H54 (cell line): ENCODE data around the gene SH3BGRL2.
"Not testable (repeated sequence)": the region's sequence is repeated elsewhere in the genome, so short reads cannot be mapped to it uniquely, and the experiment has no call there.

Experiments used
- DNase-seq: peaks from one replicate; pipeline ENCODE4 v3.0.0; 2011; ENCODE audit warnings: low spot score, mixed read lengths; ENCODE audit not compliant: insufficient read length
- FAIRE-seq: peaks from 3 replicates; lab custom pipeline; 2011; peaks lifted over from hg19 to GRCh38; lab: Jason Lieb, UNC
- POLR2A ChIP-seq: IDR thresholded peaks from 2 replicates; pipeline ENCODE4 v1.6.1; 2011; ENCODE audit warnings: low read depth, mild to moderate bottlenecking, low read length

SH3BGRL2 gene

DNA sequence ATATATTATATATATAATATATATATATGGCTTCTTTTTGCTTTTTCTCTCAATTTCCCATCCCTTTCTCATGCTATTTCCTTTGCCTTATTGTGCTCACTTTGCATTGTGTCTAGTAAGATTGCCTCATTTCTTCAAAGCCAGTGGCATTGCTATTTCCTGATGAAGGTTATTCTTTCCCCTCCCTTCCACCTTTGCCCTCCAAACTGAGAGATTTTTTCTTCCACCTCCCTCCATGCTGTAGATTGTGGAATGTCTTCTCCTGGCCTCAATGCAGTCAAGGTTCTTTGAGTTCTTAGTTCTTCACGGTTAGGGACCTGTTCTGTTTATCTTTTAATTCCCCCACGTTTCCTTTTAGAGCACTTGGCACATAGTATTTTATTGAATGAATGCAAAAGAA is 17.2 kb downstream of the SH3BGRL2 start:
- no peak for TF ChIP-seq POLR2A
- DNase-seq (no peak), FAIRE-seq (no peak)

DNA sequence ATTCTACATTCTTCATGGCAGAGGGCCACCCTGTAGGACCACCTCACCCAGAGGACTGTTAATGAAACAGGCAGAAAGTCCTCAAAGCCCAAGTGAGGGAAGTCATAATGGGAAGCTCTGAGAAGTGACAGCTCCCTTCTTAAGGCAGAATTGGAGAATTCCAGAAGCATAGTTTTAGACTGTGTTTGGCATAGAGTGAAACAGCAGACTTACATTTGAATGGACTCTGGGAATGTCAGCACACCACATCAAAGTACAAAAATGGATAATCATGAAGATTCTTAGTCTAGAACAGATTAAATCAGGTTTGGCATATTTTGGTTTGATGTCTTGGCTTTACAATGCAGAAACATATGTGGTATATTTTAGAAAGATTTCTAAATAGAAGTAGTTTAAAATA is 17.9 kb downstream of the SH3BGRL2 start:
- TF ChIP-seq POLR2A = no peak
- DNase-seq (no peak), FAIRE-seq (no peak)

DNA sequence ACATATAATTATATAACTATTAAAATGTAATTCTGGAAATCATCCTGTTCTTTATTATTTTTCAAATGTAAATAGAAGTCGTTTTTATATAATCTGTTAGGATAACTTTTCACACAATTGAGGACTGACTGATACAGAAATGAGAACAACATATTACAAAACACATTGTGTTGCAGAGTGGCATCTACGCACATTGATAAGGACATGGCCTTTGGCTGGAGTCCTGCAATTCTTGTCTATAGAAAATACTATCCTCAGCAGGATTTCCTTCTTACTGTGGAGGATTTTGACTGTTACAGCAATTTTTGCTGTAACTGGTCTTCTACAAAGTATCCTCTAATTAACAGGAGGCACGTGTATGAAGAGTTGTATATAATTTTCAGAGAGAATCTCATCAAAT is 19.8 kb downstream of the SH3BGRL2 start:
- DNase-seq (no peak), FAIRE-seq (no peak)
- TF ChIP-seq POLR2A = no peak

DNA sequence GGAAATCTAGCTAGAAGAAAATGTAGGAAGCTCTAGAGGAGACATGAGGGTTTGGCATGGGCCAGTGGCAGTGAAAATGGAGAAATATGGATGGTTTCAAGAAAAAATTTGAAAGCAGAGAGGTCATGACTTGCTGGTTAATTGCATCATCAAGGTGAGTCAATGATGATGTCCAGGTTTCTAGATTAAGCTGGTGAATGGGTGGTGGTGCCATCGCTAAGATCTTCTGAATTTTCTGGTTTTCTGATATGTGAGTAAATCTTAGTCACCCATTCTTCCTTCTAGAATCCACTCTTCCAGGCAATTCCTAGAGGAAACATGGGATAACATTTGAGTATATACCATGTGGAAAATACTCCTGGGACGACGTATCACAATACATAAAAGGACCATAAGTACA is 25.0 kb downstream of the SH3BGRL2 start:
- no peak for TF ChIP-seq POLR2A
- FAIRE-seq (no peak), DNase-seq (no peak)

DNA sequence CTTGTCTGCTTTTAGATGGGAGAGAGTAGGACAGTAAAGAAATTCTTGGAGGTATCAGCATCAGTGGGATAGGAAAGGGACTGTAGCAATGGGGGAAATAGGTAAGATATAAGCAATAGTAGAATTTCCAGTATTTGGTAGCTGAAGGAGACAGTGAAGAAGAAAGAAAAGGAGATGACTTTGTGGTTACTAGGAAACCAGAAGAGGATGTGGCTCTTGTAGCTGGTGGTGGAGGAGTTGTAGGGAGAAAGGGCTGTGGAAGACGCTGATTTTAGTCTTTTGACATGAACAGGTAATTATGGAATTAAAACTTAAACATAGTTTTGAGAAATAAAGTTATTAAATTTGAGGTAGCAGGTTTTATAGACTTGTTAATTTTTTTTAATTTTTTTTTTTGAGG is 26.1 kb downstream of the SH3BGRL2 start:
- TF ChIP-seq POLR2A = no peak
- no peak for FAIRE-seq

DNA sequence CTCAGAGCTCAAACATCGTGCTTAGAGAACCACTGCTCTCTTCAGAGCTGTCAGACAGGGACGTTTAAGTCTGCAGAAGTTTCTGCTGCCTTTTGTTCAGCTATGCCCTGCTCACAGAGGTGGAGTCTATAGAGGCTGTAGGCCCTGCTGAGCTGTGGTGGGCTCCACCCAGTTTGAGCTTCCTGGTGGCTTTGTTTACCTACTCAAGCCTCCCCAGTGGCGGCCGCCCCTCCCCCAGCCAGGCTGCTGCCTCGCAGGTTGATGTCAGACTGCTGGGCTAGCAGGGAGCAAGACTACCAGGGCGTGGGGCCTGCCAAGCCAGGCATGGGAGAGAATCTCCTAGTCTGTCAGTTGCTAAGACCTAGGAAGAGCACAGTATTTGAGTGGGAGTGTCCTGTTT is 32.5 kb downstream of the SH3BGRL2 start:
- not testable (repeated sequence) for DNase-seq, FAIRE-seq

More for the DNA sequence above, 26.1 kb downstream of the SH3BGRL2 start:
- DNase-seq = no peak

DNA sequence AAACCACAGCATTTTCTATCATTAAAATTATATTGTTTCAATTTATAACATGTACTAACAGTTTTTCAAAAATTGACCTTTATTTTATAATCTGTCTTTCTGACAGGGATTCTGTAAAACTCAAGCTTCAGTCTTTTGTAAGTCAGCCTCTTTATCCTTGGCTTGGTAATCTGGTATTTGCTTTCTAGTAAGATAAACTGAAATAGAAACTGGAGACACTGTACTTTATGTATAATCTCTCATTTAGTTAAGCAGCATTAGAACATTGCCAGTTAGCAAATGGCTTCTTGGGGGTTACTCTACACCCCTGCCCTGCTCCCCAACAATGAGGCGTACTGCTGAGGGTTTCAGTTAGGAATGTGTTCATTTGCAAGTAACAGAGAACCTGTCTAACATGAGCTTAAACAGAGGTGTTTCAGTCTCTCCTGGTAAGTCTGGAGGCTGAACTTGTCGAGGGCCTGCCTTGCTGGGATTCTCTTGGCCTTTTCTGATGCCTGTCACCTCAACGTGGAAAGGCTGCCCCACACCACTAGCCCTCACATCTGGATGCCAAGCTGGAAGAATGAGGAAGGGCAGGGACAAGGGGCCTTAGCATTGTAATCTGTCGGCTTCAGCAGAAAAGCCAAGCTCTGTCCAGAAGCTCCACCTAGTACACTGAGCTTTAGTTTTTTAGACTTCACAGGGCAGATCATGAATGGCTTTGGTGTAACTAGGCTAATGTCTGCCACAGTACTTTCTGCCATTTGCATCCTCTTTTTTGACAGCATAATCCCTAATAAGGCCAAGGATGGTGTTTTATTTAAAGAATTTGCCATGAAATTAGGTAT is 34.8 kb downstream of the SH3BGRL2 start:
- no peak for FAIRE-seq
- DNase-seq = no peak
- no peak for TF ChIP-seq POLR2A

DNA sequence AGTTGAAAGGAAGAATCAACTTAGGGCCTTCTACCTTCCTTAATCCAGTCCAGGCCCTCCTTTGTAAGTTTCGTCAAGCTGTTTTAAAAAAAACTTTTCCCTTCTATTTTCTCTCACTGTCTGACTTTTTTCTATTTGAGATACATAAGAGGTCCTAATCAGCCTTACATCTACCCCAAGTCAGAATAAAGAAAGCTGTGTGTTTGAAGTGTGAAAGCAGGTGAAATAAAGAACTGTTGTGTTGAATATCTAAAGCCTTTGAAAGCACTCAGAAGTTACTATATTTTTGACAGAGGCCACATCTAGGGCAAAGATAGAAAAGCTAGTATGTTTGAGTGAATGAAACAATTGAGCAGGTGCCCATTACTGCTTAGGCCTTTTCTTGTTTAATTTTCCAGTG is 35.5 kb downstream of the SH3BGRL2 start:
- DNase-seq (no peak), FAIRE-seq (no peak)
- TF ChIP-seq POLR2A = no peak

DNA sequence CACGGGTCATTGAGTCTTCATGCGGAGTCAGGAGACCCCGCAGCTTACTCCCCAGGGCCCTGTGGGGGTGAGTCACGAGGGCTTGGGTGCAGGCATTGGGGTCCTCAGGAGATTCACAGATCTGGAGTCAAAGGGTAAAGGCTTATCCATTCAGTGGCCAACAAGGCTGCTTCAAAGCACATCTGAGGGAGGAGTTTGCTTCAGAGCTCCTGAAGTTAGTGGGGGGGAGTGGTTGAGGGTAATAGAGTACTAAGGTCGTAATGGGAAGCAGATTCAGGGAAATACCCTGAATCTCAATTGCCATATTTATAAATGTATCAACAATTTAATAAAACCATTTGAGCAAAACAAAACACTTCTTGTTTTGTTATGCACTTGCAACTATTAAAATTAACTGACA is 37.3 kb downstream of the SH3BGRL2 start:
- FAIRE-seq = no peak
- no peak for DNase-seq
- TF ChIP-seq POLR2A = no peak

DNA sequence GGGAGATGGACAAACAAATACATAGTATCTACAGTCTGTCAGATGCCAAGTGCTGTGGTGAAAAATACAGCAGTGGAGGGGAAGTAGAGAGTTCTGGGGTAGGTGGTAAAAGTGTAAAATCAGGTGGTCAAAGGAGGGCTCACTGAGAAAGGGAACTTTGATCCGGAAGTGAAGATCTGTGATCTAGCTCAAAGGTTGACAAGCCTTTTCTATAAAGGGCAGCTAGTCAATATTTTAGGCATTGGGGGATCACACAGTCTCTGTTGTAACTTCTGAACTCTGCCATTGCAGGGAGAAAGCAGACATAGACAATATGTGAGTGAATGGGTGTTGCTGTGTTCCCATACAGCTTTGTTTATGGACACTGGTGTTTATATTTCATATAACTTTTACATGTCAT is 38.6 kb downstream of the SH3BGRL2 start:
- no peak for FAIRE-seq
- no peak for TF ChIP-seq POLR2A
- no peak for DNase-seq

DNA sequence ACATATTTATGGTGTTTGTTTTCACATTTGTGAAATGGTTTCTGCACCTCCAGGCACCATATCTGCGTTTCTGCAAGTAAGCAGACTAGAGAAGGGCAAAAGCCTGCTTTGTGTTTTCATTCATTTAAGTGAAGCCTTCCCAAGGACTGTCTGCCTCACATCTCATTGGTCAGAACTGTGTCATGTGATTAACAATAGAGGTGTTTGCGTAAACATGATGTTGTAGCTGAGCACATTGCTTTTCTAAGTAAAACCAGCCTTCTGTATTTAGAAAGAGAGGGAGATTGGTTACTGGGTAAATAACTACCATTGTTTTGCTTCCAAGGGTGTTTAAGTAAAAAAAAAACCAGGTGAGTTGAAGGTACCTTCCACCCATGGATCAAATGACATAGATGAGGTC is 39.7 kb downstream of the SH3BGRL2 start:
- DNase-seq (no peak), FAIRE-seq (no peak)
- no peak for TF ChIP-seq POLR2A

DNA sequence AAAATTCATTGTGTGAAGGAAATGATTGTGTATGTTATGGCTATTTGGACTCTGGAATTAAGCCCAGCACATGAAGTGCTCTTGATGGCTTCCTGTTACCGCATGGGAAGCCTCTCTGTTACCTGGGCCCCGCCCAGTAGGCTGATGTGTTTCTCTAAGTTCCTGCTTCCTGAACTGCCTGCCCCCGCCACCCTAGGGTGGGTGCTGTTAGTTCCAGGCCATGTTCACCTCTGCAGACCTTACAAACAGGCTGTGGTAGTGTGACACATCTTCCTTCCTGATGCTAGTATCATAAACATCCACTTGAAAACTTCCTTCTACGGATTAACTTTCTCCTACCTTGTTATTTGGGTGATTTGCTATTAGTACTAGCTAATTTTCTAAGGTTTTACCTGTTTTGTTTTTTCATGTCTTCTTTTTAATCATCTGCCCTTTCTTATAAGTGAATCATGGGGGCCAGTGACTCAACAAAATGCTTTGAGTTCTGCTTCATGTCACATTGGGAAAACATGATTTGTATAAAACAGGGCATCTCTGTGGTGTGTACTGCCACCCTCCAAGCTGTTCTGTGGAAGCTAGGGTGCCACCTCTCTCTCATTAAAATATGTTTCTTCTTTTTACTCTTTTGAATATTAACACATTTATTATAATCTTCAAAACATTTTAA is 40.6 kb downstream of the SH3BGRL2 start:
- FAIRE-seq = peak; percentile 73
- peak; percentile 5 for DNase-seq
- TF ChIP-seq POLR2A = no peak

DNA sequence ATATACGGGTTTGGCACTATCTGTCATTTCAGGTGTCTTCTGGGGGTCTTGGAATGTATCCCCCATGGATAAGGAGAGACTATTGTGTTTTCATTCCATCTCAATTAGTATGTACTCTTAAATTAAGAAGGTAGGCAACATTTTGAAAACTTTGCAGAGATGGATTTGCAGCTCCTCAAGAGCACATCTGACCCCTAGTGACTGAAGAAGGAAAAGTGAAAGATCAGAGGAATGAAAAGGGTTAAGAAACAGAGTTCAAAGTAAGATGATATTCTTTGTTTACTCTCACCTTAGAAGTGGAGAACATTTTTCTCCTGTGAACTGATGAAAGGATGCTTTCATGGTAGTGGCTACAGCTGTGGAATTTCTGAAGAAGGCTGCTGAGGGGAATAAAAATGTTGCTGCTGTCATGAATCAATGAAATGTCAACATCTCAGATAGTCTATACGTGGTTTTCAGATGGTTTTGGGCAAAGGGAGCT is 41.5 kb downstream of the SH3BGRL2 start:
- TF ChIP-seq POLR2A = no peak
- DNase-seq (no peak), FAIRE-seq (peak; percentile 11)

DNA sequence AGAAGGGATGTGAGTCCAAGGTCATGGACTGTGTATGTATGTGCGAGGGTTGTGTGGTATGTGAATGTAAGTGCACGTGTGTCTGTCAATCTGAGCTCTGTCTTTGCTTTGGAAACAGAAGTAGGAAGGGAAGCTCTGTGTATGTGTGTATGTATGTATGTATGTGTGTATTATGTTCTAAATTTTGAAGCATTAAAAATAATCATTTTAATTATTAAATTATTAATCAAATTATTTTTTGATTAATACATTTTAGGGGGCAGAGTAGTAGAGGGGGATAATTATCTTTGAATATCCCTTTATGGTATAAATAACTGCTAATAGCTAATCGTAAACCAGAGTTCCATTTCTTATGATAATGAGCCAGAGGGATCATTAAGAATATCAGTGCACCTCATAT is 42.8 kb downstream of the SH3BGRL2 start:
- FAIRE-seq (no peak), DNase-seq (no peak)
- no peak for TF ChIP-seq POLR2A
